ENCODE results near the gene CDH13.

Gene CDH13

DNA sequence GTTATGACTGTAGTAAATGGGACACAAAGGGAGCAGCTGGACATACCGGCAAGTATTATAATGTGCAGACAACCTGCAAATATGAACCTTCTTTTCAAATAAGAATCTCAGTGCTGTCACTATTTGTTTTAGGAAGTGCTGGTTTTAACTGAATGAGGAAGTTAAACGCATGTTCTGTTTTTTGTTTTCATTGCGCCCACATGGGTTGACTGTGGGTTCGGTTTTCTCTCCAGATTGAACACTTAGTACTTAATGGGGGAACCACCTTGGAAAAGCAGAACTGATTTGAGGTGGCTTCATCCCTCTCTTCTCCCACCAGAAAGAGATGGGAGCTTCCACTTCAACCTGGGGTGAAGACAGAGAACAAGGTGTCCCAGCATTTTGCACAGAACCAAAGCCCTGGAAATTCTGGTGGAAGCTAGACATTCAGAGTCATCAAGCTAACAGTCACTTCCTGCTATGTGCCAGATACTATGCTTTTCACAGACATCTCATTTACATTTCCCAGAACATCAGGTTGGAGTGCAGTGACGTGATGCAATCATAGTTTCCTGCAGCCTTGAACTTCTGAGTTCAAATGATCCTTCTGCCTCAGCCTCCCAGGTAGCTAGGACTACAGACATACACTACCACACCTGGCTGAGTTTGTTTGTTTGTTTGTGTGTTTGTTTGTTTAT, 149.8 kb downstream of the CDH13 start (continued):
- TF ChIP-seq ZNF366 (tag by site-specific recombination; conservative IDR thresholded peaks at IDR 0.05) (no peak), ZNF132 (tag by site-specific recombination; IDR thresholded peaks at IDR 0.05; ENCODE audit: borderline replicate concordance) (no peak), ZNF48 (tag by site-specific recombination; IDR thresholded peaks at IDR 0.05) (no peak), ZNF548 (tag by site-specific recombination; IDR thresholded peaks at IDR 0.05) (no peak), ZNF169 (tag by site-specific recombination; IDR thresholded peaks at IDR 0.05) (no peak)

DNA sequence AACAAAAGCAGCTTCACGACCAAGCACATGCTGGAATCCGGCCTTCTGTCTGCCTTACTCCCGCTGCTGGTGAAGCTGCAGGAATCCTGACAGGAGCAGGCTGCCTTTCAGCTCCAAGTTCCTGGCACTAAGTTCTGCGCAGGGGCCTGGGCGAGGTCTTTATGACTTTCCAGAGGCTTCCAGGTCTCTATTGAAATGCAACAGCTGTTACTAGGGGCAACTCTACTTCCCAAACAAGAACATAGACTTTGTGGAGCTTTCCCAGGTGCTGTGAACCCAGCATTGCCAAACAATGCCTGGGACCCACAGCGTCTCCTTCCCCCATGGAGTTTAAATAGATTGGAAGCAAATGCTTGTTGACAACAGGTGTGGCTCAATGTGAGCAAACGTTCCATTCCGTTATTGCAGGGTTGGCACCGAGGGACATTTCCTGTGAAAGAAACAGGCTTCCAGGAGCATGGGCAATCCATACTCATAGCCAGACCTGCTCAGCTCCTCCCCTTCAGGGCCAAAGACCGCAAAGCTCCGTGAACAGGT, 156.0 kb downstream of the CDH13 start:
- no peaks in the 10 kb centered on the region for H3K4me1 ChIP-seq (ENCODE audit: control insufficient read depth, insufficient read depth, low read length)
- no peak overlapping the region for H3K27ac ChIP-seq (ENCODE audit: extremely low read depth, low read depth, low read length)
- no peaks in the 10 kb centered on the region for H3K36me3 ChIP-seq (ENCODE audit: control insufficient read depth in 2 of 2, insufficient read depth in 1 of 2, low read length in 2 of 2)
- CTCF ChIA-PET, result no interaction called here
- POLR2A ChIA-PET, result no interaction called here
- TF ChIP-seq, protein P1, sequence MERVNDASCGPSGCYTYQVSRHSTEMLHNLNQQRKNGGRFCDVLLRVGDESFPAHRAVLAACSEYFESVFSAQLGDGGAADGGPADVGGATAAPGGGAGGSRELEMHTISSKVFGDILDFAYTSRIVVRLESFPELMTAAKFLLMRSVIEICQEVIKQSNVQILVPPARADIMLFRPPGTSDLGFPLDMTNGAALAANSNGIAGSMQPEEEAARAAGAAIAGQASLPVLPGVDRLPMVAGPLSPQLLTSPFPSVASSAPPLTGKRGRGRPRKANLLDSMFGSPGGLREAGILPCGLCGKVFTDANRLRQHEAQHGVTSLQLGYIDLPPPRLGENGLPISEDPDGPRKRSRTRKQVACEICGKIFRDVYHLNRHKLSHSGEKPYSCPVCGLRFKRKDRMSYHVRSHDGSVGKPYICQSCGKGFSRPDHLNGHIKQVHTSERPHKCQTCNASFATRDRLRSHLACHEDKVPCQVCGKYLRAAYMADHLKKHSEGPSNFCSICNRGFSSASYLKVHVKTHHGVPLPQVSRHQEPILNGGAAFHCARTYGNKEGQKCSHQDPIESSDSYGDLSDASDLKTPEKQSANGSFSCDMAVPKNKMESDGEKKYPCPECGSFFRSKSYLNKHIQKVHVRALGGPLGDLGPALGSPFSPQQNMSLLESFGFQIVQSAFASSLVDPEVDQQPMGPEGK (tag by site-specific recombination; IDR thresholded peaks at IDR 0.05), result no peak
- no peak for TF ChIP-seq ZNF221 (tag by site-specific recombination; IDR thresholded peaks at IDR 0.05; ENCODE audit: borderline replicate concordance)
- TF ChIP-seq, protein P2, sequence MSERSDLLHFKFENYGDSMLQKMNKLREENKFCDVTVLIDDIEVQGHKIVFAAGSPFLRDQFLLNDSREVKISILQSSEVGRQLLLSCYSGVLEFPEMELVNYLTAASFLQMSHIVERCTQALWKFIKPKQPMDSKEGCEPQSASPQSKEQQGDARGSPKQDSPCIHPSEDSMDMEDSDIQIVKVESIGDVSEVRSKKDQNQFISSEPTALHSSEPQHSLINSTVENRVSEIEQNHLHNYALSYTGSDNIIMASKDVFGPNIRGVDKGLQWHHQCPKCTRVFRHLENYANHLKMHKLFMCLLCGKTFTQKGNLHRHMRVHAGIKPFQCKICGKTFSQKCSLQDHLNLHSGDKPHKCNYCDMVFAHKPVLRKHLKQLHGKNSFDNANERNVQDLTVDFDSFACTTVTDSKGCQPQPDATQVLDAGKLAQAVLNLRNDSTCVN (tag by site-specific recombination; optimal IDR thresholded peaks at IDR 0.05), result no peak
- no peak for TF ChIP-seq YY2 (tag by site-specific recombination; IDR thresholded peaks at IDR 0.05)
- TF ChIP-seq GFI1B (tag by site-specific recombination; IDR thresholded peaks at IDR 0.05), result no peak
- TF ChIP-seq, protein P3, sequence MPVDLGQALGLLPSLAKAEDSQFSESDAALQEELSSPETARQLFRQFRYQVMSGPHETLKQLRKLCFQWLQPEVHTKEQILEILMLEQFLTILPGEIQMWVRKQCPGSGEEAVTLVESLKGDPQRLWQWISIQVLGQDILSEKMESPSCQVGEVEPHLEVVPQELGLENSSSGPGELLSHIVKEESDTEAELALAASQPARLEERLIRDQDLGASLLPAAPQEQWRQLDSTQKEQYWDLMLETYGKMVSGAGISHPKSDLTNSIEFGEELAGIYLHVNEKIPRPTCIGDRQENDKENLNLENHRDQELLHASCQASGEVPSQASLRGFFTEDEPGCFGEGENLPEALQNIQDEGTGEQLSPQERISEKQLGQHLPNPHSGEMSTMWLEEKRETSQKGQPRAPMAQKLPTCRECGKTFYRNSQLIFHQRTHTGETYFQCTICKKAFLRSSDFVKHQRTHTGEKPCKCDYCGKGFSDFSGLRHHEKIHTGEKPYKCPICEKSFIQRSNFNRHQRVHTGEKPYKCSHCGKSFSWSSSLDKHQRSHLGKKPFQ (tag by site-specific recombination; IDR thresholded peaks at IDR 0.05), result no peak
- no peak for TF ChIP-seq HOXA7 (CRISPR knock-in tag; IDR thresholded peaks at IDR 0.05; ENCODE audit: borderline replicate concordance)
- TF ChIP-seq, protein P4, sequence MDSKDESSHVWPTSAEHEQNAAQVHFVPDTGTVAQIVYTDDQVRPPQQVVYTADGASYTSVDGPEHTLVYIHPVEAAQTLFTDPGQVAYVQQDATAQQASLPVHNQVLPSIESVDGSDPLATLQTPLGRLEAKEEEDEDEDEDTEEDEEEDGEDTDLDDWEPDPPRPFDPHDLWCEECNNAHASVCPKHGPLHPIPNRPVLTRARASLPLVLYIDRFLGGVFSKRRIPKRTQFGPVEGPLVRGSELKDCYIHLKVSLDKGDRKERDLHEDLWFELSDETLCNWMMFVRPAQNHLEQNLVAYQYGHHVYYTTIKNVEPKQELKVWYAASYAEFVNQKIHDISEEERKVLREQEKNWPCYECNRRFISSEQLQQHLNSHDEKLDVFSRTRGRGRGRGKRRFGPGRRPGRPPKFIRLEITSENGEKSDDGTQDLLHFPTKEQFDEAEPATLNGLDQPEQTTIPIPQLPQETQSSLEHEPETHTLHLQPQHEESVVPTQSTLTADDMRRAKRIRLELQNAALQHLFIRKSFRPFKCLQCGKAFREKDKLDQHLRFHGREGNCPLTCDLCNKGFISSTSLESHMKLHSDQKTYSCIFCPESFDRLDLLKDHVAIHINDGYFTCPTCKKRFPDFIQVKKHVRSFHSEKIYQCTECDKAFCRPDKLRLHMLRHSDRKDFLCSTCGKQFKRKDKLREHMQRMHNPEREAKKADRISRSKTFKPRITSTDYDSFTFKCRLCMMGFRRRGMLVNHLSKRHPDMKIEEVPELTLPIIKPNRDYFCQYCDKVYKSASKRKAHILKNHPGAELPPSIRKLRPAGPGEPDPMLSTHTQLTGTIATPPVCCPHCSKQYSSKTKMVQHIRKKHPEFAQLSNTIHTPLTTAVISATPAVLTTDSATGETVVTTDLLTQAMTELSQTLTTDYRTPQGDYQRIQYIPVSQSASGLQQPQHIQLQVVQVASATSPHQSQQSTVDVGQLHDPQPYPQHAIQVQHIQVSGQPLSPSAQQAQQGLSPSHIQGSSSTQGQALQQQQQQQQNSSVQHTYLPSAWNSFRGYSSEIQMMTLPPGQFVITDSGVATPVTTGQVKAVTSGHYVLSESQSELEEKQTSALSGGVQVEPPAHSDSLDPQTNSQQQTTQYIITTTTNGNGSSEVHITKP (tag by site-specific recombination; IDR thresholded peaks at IDR 0.05), result no peak
- no peak for TF ChIP-seq ZNF121 (tag by site-specific recombination; IDR thresholded peaks at IDR 0.05)
- no peak for TF ChIP-seq ZNF157 (tag by site-specific recombination; IDR thresholded peaks at IDR 0.05)
- TF ChIP-seq, protein P5, sequence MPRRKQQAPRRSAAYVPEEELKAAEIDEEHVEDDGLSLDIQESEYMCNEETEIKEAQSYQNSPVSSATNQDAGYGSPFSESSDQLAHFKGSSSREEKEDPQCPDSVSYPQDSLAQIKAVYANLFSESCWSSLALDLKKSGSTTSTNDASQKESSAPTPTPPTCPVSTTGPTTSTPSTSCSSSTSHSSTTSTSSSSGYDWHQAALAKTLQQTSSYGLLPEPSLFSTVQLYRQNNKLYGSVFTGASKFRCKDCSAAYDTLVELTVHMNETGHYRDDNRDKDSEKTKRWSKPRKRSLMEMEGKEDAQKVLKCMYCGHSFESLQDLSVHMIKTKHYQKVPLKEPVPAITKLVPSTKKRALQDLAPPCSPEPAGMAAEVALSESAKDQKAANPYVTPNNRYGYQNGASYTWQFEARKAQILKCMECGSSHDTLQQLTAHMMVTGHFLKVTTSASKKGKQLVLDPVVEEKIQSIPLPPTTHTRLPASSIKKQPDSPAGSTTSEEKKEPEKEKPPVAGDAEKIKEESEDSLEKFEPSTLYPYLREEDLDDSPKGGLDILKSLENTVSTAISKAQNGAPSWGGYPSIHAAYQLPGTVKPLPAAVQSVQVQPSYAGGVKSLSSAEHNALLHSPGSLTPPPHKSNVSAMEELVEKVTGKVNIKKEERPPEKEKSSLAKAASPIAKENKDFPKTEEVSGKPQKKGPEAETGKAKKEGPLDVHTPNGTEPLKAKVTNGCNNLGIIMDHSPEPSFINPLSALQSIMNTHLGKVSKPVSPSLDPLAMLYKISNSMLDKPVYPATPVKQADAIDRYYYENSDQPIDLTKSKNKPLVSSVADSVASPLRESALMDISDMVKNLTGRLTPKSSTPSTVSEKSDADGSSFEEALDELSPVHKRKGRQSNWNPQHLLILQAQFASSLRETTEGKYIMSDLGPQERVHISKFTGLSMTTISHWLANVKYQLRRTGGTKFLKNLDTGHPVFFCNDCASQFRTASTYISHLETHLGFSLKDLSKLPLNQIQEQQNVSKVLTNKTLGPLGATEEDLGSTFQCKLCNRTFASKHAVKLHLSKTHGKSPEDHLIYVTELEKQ (tag by site-specific recombination; IDR thresholded peaks at IDR 0.05; ENCODE audit: borderline replicate concordance), result no peak
- TF ChIP-seq ZNF785 (tag by site-specific recombination; IDR thresholded peaks at IDR 0.05), result no peak
- no peak for TF ChIP-seq ZFP37 (tag by site-specific recombination; IDR thresholded peaks at IDR 0.05)
- TF ChIP-seq OSR2 (tag by site-specific recombination; IDR thresholded peaks at IDR 0.05), result no peak
- no peak for TF ChIP-seq ZNF169 (tag by site-specific recombination; IDR thresholded peaks at IDR 0.05)
- TF ChIP-seq KLF10 (tag by site-specific recombination; IDR thresholded peaks at IDR 0.05), result no peak
- TF ChIP-seq GLI4 (tag by site-specific recombination; IDR thresholded peaks at IDR 0.05), result no peak
- no peak for TF ChIP-seq ZNF555 (tag by site-specific recombination; conservative IDR thresholded peaks at IDR 0.05)
- H3K9me3 ChIP-seq (ENCODE audit: control insufficient read depth, insufficient read depth, low read depth, low read length), result no peaks in the 10 kb centered on the region
- H3K4me3 ChIP-seq (ENCODE audit: low read depth, low read length), result no peak overlapping the region

Measured in HEK293 (cell line).